Erythroblast (primary cell): ENCODE data around the gene CAPN11.

Source experiments
- GATA1 ChIP-seq: IDR thresholded peaks from 2 replicates; pipeline ENCODE4 v1.6.1; 2011; ENCODE audit warnings: low read depth, mild to moderate bottlenecking, control low read depth, low read length, moderate library complexity
- POLR2A ChIP-seq: IDR thresholded peaks from 2 replicates; pipeline ENCODE4 v1.6.1; 2011; ENCODE audit warnings: mild to moderate bottlenecking, low read length

GRCh38 chr6:44128020-44128917 lies 30.4 kb upstream of the CAPN11 start:
- TF ChIP-seq POLR2A (no peak), GATA1 (no peak)
